A673 (cell line): Measurements from ENCODE around the gene SLC29A3.

Experiments used
- CTCF ChIP-seq: fragments of 300-800, 200-600 bp; sonication (generic); conservative IDR thresholded peaks from 2 replicates; pipeline ENCODE4 v1.5.1; 2017; ENCODE audit warnings: low read depth, mild to moderate bottlenecking, antibody characterized with exemption, low read length, moderate library complexity, mixed read lengths
- EZH2 ChIP-seq: fragments of 200-600 bp; sonication (generic); IDR thresholded peaks from 2 replicates; pipeline ENCODE4 v1.6.1; 2017; ENCODE audit warnings: borderline replicate concordance, low read depth, mild to moderate bottlenecking, mixed read lengths, antibody characterized with exemption, low read length; ENCODE audit not compliant: poor library complexity, severe bottlenecking

- peak; percentile 71 for TF ChIP-seq CTCF
- no peak for TF ChIP-seq EZH2
Observed at GRCh38 chr10:71396084-71396710, 77.1 kb downstream of the SLC29A3 start.
